K562 (cell line): ENCODE measurements around the gene STK17A. TPM values are rescaled to one million over a fixed set of nuclear protein-coding genes. Genes with fewer than 3 reads are reported as not detected.

Experiments
- ARID3B ChIP-seq: fragments of 250-450 bp; sonication (Bioruptor Pico); IDR thresholded peaks from 2 replicates; pipeline ENCODE4 v1.4.0; 2020; ENCODE audit warnings: borderline replicate concordance
- ATF3 ChIP-seq, 2 experiments: fragments of 450-650 bp in 1 of 2; sonication (generic) in 1 of 2; formaldehyde crosslinking in 1 of 2; IDR thresholded peaks in 1 of 2; conservative IDR thresholded peaks in 1 of 2; 2 replicates each; pipeline versions ENCODE4 v1.6.1 to v1.8.1; 2016 to 2023; ENCODE audit warnings: mild to moderate bottlenecking in 2 of 2, moderate library complexity in 2 of 2, inconsistent platforms in 1 of 2, missing genetic modification reagents in 1 of 2
- CHD4 ChIP-seq: fragments of 200-600 bp; sonication (generic); IDR thresholded peaks from 3 replicates; pipeline ENCODE4 v1.6.1; 2012; ENCODE audit warnings: low read depth, mild to moderate bottlenecking, mixed read lengths, low read length, inconsistent platforms; ENCODE audit not compliant: insufficient read depth, insufficient replicate concordance, poor library complexity, severe bottlenecking
- GTF2E2 ChIP-seq: fragments of 200-800 bp; sonication (Bioruptor generic); IDR thresholded peaks from 2 replicates; pipeline ENCODE4 v1.6.1; 2016; ENCODE audit warnings: missing genetic modification characterization, missing compliant biosample characterization
- HBP1 ChIP-seq: fragments of 450-650 bp; formaldehyde crosslinking; IDR thresholded peaks from 2 replicates; pipeline ENCODE4 v1.4.0; 2022; ENCODE audit warnings: missing genetic modification characterization
- MXI1 ChIP-seq: IDR thresholded peaks from 2 replicates; pipeline ENCODE4 v1.6.1; 2011; ENCODE audit warnings: low read depth, mild to moderate bottlenecking, improper control_type of control experiment, low read length
- RAD21 ChIP-seq, 2 experiments: fragments of 250-450 bp in 1 of 2; fragments of 450-650 bp in 1 of 2; sonication (Bioruptor Pico) in 1 of 2; formaldehyde crosslinking in 1 of 2; IDR thresholded peaks in 1 of 2; conservative IDR thresholded peaks in 1 of 2; 2 replicates each; pipeline versions ENCODE4 v1.4.0 to v1.8.0; 2020 to 2022; ENCODE audit warnings: mild to moderate bottlenecking in 2 of 2, moderate library complexity in 1 of 2
- ZSCAN32 ChIP-seq: fragments of 450-650 bp; formaldehyde crosslinking; IDR thresholded peaks from 2 replicates; pipeline ENCODE4 v1.4.0; 2020; ENCODE audit warnings: mild to moderate bottlenecking, moderate library complexity
- polyA plus RNA-seq, 8 experiments: library from polyadenylated mRNA; depleted of rRNA in 4 of 8; stranded (reverse) in 5 of 8; unstranded in 3 of 8; fragments of >200 nt; fragmentation: Nextera tagmentation in 2 of 8; fragmentation: Illumina TruSeq in 1 of 8; extraction: Ambion mirVana in 2 of 8; extraction: Trizol in 1 of 8; gene quantifications; 2 replicates each; pipeline versions ENCODE4 v1.2.1 to v1.2.3, GENCODE V29; 2011 to 2014; ENCODE audit warnings: inconsistent platforms in 1 of 8, missing spikeins in 1 of 8
- total RNA-seq, 7 experiments: library from RNA; depleted of rRNA in 6 of 7; stranded (reverse); fragments of >200 nt in 6 of 7; fragmentation: Illumina TruSeq in 2 of 7; extraction: Trizol in 2 of 7; gene quantifications; 2 replicates each; pipeline versions ENCODE4 v1.2.1 to v1.2.3, GENCODE V29; 2011 to 2021; ENCODE audit warnings: low replicate concordance in 1 of 7
- TF ChIP-seq, protein P1 (sequence below): fragments of 450-650 bp; IDR thresholded peaks from 2 replicates; pipeline ENCODE4 v1.6.1; 2016; ENCODE audit warnings: missing biosample characterization, missing genetic modification characterization
- TF ChIP-seq, protein P2 (sequence below): sonication (generic); formaldehyde crosslinking; IDR thresholded peaks from 2 replicates; pipeline ENCODE4 v1.8.1; 2023; ENCODE audit warnings: mild to moderate bottlenecking, missing genetic modification reagents, moderate library complexity
- TF ChIP-seq, protein P3 (sequence below): sonication (generic); formaldehyde crosslinking; IDR thresholded peaks from 2 replicates; pipeline ENCODE4 v1.9.0; 2022; ENCODE audit warnings: mild to moderate bottlenecking, missing genetic modification reagents
- TF ChIP-seq, protein P4 (sequence below), 2 experiments: fragments of 450-650 bp; conservative IDR thresholded peaks; 2 replicates each; pipeline ENCODE4 v1.6.1; 2017; ENCODE audit warnings: mild to moderate bottlenecking in 2 of 2, moderate library complexity in 2 of 2
- TF ChIP-seq, protein P5 (sequence below), 2 experiments: fragments of 450-650 bp; IDR thresholded peaks; 2 replicates each; pipeline ENCODE4 v1.6.1; 2016

STK17A gene
- total and polyA plus RNA-seq, 9 of the 15 experiments (the other 6 are each of a cell fraction or from before 2014, with no cell fraction given) = 3.4 to 16.3 (median 13.2) TPM

DNA sequence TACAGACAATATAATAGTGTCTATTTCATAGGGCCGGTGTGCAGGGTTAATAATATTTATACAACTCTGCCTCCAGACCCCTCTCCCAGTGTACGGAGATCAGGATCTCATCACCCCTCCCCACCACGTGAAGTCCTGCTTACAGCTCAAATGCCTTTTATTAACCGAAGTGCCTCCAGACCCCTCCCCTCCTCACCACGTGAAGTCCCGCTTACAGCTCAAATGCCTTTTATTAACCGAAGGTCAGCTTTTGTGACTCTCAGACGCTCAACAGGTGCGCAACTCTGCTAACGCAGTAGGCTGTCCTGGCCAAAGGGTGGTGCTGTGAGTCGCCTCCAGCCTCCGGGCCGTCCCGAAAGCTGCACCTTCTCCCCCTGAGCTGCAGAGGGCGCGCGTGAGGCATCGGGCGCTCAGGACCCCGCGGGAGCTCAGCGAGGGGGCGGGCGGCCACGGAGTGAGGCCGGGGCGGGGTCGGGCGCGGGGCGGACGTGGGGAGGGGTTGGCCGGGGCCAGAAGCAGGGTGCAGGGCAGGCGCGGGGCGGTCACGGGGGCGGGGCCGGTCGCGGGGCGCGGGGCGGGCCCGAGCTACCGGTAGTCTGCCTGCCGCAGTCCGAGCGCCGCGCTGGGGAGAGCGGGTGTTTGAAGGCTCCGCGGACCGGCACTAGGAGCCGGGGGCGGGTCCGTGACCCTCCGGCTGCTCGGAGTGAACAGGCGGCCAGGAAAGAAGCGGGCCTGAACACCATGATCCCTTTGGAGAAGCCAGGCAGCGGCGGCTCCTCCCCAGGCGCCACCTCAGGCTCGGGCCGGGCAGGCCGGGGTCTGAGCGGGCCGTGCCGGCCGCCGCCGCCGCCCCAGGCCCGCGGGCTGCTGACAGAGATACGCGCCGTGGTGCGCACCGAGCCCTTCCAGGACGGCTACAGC lies at the start of gene STK17A (continued):
- TF ChIP-seq ARID3B (CRISPR knock-in tag) (no peak), ATF3 (IDR thresholded peaks at IDR 0.05) (no peak), ATF3 (CRISPR knock-in tag; conservative IDR thresholded peaks at IDR 0.05) (no peak), GTF2E2 (peak; percentile 57; the same call in 1 of the 2 replicates), ZSCAN32 (CRISPR knock-in tag) (no peak), HBP1 (CRISPR knock-in tag) (no peak), CHD4 (no peak), MXI1 (no peak), RAD21 (CRISPR knock-in tag; conservative IDR thresholded peaks at IDR 0.05 in 1 of 2, IDR thresholded peaks at IDR 0.05 in 1 of 2) (peak; percentile 91 to 94)
- TF ChIP-seq, protein P1, sequence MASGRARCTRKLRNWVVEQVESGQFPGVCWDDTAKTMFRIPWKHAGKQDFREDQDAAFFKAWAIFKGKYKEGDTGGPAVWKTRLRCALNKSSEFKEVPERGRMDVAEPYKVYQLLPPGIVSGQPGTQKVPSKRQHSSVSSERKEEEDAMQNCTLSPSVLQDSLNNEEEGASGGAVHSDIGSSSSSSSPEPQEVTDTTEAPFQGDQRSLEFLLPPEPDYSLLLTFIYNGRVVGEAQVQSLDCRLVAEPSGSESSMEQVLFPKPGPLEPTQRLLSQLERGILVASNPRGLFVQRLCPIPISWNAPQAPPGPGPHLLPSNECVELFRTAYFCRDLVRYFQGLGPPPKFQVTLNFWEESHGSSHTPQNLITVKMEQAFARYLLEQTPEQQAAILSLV = no peak
- TF ChIP-seq, protein P2, sequence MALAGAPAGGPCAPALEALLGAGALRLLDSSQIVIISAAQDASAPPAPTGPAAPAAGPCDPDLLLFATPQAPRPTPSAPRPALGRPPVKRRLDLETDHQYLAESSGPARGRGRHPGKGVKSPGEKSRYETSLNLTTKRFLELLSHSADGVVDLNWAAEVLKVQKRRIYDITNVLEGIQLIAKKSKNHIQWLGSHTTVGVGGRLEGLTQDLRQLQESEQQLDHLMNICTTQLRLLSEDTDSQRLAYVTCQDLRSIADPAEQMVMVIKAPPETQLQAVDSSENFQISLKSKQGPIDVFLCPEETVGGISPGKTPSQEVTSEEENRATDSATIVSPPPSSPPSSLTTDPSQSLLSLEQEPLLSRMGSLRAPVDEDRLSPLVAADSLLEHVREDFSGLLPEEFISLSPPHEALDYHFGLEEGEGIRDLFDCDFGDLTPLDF (CRISPR knock-in tag) = no peak
- TF ChIP-seq, protein P3, sequence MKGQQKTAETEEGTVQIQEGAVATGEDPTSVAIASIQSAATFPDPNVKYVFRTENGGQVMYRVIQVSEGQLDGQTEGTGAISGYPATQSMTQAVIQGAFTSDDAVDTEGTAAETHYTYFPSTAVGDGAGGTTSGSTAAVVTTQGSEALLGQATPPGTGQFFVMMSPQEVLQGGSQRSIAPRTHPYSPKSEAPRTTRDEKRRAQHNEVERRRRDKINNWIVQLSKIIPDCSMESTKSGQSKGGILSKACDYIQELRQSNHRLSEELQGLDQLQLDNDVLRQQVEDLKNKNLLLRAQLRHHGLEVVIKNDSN (CRISPR knock-in tag) = no peak
- TF ChIP-seq, protein P4, sequence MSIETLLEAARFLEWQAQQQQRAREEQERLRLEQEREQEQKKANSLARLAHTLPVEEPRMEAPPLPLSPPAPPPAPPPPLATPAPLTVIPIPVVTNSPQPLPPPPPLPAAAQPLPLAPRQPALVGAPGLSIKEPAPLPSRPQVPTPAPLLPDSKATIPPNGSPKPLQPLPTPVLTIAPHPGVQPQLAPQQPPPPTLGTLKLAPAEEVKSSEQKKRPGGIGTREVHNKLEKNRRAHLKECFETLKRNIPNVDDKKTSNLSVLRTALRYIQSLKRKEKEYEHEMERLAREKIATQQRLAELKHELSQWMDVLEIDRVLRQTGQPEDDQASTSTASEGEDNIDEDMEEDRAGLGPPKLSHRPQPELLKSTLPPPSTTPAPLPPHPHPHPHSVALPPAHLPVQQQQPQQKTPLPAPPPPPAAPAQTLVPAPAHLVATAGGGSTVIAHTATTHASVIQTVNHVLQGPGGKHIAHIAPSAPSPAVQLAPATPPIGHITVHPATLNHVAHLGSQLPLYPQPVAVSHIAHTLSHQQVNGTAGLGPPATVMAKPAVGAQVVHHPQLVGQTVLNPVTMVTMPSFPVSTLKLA (conservative IDR thresholded peaks at IDR 0.05) = peak in 1 of 2 experiments; percentile 33; a peak in 1 of 4 replicates
- TF ChIP-seq, protein P5, sequence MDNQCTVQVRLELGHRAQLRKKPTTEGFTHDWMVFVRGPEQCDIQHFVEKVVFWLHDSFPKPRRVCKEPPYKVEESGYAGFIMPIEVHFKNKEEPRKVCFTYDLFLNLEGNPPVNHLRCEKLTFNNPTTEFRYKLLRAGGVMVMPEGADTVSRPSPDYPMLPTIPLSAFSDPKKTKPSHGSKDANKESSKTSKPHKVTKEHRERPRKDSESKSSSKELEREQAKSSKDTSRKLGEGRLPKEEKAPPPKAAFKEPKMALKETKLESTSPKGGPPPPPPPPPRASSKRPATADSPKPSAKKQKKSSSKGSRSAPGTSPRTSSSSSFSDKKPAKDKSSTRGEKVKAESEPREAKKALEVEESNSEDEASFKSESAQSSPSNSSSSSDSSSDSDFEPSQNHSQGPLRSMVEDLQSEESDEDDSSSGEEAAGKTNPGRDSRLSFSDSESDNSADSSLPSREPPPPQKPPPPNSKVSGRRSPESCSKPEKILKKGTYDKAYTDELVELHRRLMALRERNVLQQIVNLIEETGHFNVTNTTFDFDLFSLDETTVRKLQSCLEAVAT (IDR thresholded peaks at IDR 0.05) = peak in 1 of 2 experiments; percentile 50; a peak in 1 of 4 replicates
